ENCODE measurements around the gene WDR54. TPM values are rescaled to one million over a fixed set of nuclear protein-coding genes. Genes with fewer than 3 reads are reported as not detected.

WDR54 gene
- polyA plus RNA-seq, 1 experiment, result 14.5 TPM

- no peak for TF ChIP-seq CTCF (IDR thresholded peaks at IDR 0.05; ENCODE audit: low read depth, low read length)
- Histone ChIP-seq H3K27me3 (ENCODE audit: control insufficient read depth, insufficient read depth, low read length) (peaks cover 20% of the 10 kb centered on the region), H3K9me3 (ENCODE audit: control insufficient read depth, insufficient read depth, low read length) (no peaks in the 10 kb centered on the region; the same call in 1 of the 2 replicates), H3K27ac (ENCODE audit: low read depth, low read length) (no peak overlapping the region), H3K4me3 (ENCODE audit: low read depth, low read length) (no peak overlapping the region)
- no peak for DNase-seq (ENCODE audit: low read depth, low spot score)
- CTCF ChIA-PET, result interaction anchor here (0.7 to 1.5 kb wide), 2 partner anchors 166 to 284 kb away, joined by 3 read pairs; no protein-coding TSS in a partner anchor
- POLR2A ChIA-PET, result interaction anchor here (0.7 kb wide), 1 partner anchor 184 kb away, joined by 9 read pairs; no protein-coding TSS in a partner anchor
These were observed 5.7 kb upstream of the WDR54 start for GRCh38 chr2:74415762-74416395.

DNA sequence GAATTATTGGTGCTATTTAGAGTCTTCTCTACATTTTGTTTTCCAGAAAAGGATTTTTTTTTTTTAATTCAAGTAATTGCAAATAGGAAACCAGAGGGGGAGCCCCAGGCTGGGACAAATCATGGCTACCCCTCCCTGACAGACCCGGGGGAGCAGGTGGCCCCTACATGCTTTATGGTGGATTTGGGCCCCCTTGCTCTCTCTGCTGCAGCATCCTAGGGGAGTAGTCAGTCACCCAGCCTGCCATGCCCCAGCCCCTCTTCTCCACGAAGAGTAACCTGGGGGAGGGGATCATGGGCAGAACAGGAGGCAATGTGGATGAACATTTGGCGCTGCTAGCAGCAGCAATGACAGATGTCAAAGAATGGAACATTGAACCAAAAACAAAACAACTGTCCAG lies 4.8 kb upstream of the WDR54 start:
- Histone ChIP-seq H3K9me3 (ENCODE audit: control insufficient read depth, insufficient read depth, low read length) (no peaks in the 10 kb centered on the region; the same call in 1 of the 2 replicates), H3K4me3 (ENCODE audit: low read depth, low read length) (no peak overlapping the region), H3K27ac (ENCODE audit: low read depth, low read length) (no peak overlapping the region), H3K27me3 (ENCODE audit: control insufficient read depth, insufficient read depth, low read length) (peaks cover 20% of the 10 kb centered on the region)
- DNase-seq (ENCODE audit: low read depth, low spot score), result no peak
- ChIA-PET CTCF (interaction anchor here (1.5 kb wide), 1 partner anchor 167 kb away, joined by 3 read pairs; no protein-coding TSS in a partner anchor), POLR2A (no interaction called here)
- TF ChIP-seq CTCF (IDR thresholded peaks at IDR 0.05; ENCODE audit: low read depth, low read length), result no peak

DNA sequence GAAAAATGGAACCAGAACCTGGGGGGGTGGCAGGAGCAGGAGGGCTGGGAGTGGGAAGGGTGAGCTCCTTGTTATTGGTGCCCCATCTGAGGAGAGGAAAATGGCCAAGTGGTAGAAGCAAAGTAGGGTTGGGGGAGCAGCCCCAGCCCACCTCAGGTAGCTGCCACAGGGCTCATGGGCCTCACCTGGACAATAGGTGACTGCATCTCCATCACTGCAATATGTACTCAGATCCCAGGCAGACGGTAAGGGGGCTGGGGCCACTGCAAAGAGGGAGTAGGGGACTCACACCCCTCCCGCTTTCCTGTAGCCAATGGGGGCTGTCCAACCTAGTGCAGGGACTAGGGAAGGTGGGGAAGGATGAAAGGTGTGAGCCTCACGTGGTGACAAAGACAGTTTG lies 4.3 kb upstream of the WDR54 start:
- peaks cover 18% of the 10 kb centered on the region for H3K27me3 ChIP-seq (ENCODE audit: control insufficient read depth, insufficient read depth, low read length)
- H3K9me3 ChIP-seq (ENCODE audit: control insufficient read depth, insufficient read depth, low read length), result no peaks in the 10 kb centered on the region; the same call in 1 of the 2 replicates
- no peak overlapping the region for H3K27ac ChIP-seq (ENCODE audit: low read depth, low read length)
- ChIA-PET CTCF (interaction anchor here (1.5 kb wide), 1 partner anchor 167 kb away, joined by 3 read pairs; no protein-coding TSS in a partner anchor), POLR2A (no interaction called here)
- no peak for DNase-seq (ENCODE audit: low read depth, low spot score)
- H3K4me3 ChIP-seq (ENCODE audit: low read depth, low read length), result no peak overlapping the region
- no peak for TF ChIP-seq CTCF (IDR thresholded peaks at IDR 0.05; ENCODE audit: low read depth, low read length)

DNA sequence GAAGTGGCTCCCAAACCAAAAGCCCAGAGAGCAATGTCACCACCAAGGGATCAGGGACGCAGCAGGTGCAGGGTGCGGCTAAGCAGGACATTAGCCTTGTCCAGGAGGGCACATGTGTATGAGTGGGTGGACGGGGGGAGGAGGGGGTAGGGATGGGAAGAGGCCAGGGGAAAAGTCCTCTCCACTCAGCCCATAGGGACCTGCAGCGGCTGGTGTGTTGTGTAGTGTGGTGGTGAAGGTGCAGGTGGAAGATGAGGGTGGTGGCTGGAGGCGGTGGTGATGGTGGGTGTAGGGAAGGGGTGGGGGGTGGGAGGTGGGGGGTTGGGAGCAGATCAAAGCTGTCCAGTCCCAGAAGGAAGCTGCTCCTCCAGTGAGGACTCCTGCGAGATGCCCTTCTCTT lies 3.8 kb upstream of the WDR54 start:
- Histone ChIP-seq H3K4me3 (ENCODE audit: low read depth, low read length) (no peak overlapping the region), H3K27me3 (ENCODE audit: control insufficient read depth, insufficient read depth, low read length) (peaks cover 18% of the 10 kb centered on the region), H3K27ac (ENCODE audit: low read depth, low read length) (no peak overlapping the region), H3K9me3 (ENCODE audit: control insufficient read depth, insufficient read depth, low read length) (no peaks in the 10 kb centered on the region; the same call in 1 of the 2 replicates)
- ChIA-PET CTCF (no interaction called here), POLR2A (no interaction called here)
- TF ChIP-seq CTCF (IDR thresholded peaks at IDR 0.05; ENCODE audit: low read depth, low read length), result no peak
- no peak for DNase-seq (ENCODE audit: low read depth, low spot score)

DNA sequence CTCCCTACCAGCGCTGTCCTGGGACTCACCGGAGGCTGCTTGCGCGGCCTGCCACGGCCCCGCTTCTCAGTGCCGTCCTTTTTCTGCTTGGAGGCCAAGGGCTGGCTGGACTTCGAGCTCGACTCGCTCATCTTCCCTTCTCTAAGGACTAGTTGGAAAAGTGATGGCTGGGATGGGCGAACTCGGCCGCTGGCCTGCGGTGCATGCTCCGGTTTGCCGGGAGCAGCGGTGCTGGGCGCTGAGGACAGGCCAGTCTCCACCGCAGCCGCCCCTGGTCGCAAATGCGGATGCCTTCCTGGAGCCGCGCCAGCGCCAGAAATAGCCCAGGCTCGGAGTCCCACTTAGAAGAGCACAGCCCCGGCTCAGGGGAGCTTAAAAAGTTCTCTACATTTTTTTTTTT lies 3.2 kb upstream of the WDR54 start:
- Histone ChIP-seq H3K9me3 (ENCODE audit: control insufficient read depth, insufficient read depth, low read length) (no peaks in the 10 kb centered on the region; the same call in 1 of the 2 replicates), H3K27ac (ENCODE audit: low read depth, low read length) (no peak overlapping the region), H3K27me3 (ENCODE audit: control insufficient read depth, insufficient read depth, low read length) (peaks cover 18% of the 10 kb centered on the region), H3K4me3 (ENCODE audit: low read depth, low read length) (no peak overlapping the region)
- DNase-seq (ENCODE audit: low read depth, low spot score), result no peak
- ChIA-PET POLR2A (interaction anchor here (0.5 kb wide), 1 partner anchor 122 kb away, joined by 4 read pairs; no protein-coding TSS in a partner anchor), CTCF (interaction anchor here (0.6 to 0.9 kb wide), 2 partner anchors 9 to 36 kb away, joined by 4 read pairs; no protein-coding TSS in a partner anchor)
- no peak for TF ChIP-seq CTCF (IDR thresholded peaks at IDR 0.05; ENCODE audit: low read depth, low read length)

Measured in AG04450 (cell line).